ENCODE measurements around the gene BMP6.

GRCh38 chr6:7899101-7899888, 173.4 kb downstream of the BMP6 start:
- TF ChIP-seq CTCF (IDR thresholded peaks at IDR 0.05; ENCODE audit: extremely low read depth in 1 of 2, insufficient read depth in 1 of 2, low read depth in 1 of 2, low read length in 2 of 2) (no peak), POLR2A (IDR thresholded peaks at IDR 0.05; ENCODE audit: low read depth, low read length) (peak; percentile 27), JUN (IDR thresholded peaks at IDR 0.05; ENCODE audit: borderline replicate concordance, insufficient read depth, insufficient read length, low read depth) (no peak), POLR2AphosphoS5 (IDR thresholded peaks at IDR 0.05; ENCODE audit: insufficient read depth, low read depth, low read length) (no peak), MAX (IDR thresholded peaks at IDR 0.05; ENCODE audit: insufficient read depth, insufficient read length) (no peak), EZH2 (IDR thresholded peaks at IDR 0.05; ENCODE audit: borderline replicate concordance, low read depth, low read length, severe bottlenecking) (no peak), GATA2 (IDR thresholded peaks at IDR 0.05; ENCODE audit: insufficient read depth, insufficient read length, low read depth, low read length) (no peak), MYC (IDR thresholded peaks at IDR 0.05; ENCODE audit: low read depth, low read length) (no peak)

Measured in endothelial cell of umbilical vein (primary cell).